Esophagus muscularis mucosa (tissue), 4 donors: ENCODE results near the gene ESF1. TPM values are rescaled to one million over a fixed set of nuclear protein-coding genes. Genes with fewer than 3 reads are reported as not detected.
A peak's percentile ranks its signal among the peaks of the same experiment; 100 is the strongest.

Source experiments
- DNase-seq: peaks from one replicate; pipeline ENCODE4 v3.0.0-alpha.2; 2017; ENCODE audit errors: extremely low spot score
- H3K27ac ChIP-seq, 4 donors: fragments of 200-600 bp; sonication (generic); replicated peaks in 1 of 4; 1 replicate in 3 of 4; 2 replicates in 1 of 4; pipeline ENCODE4 v1.5.1; 2016 to 2019; ENCODE audit warnings: mild to moderate bottlenecking in 1 of 4
- H3K27me3 ChIP-seq, 4 donors: fragments of 200-600 bp; sonication (generic); one replicate each; pipeline versions ENCODE4 v1.5.1 to v1.6.0; 2016 to 2019
- H3K36me3 ChIP-seq, 4 donors: fragments of 200-600 bp; sonication (generic); one replicate each; pipeline ENCODE4 v1.5.1; 2016 to 2019
- H3K4me1 ChIP-seq, 4 donors: fragments of 200-600 bp; sonication (generic); one replicate each; pipeline ENCODE4 v1.5.1; 2016 to 2019
- H3K4me3 ChIP-seq, 4 donors: fragments of 200-600 bp; sonication (generic); 1 replicate in 2 of 4; 2 replicates in 2 of 4; pipeline ENCODE4 v1.5.1; 2016 to 2019; ENCODE audit warnings: mild to moderate bottlenecking in 4 of 4, moderate library complexity in 1 of 4
- H3K9me3 ChIP-seq, 4 donors: fragments of 200-600 bp; sonication (generic); 1 replicate in 3 of 4; 2 replicates in 1 of 4; pipeline ENCODE4 v1.5.1; 2016 to 2019
- EP300 ChIP-seq: sonication (generic); formaldehyde crosslinking; IDR thresholded peaks from one replicate; pipeline ENCODE4 v1.6.1; 2017; ENCODE audit warnings: antibody characterized with exemption
- POLR2A ChIP-seq: fragments of 450-650 bp; IDR thresholded peaks from one replicate; pipeline ENCODE4 v1.6.1; 2017; ENCODE audit warnings: antibody characterized with exemption, moderate library complexity, mild to moderate bottlenecking, low read depth
- POLR2AphosphoS5 ChIP-seq, 2 donors: sonication (generic); formaldehyde crosslinking; IDR thresholded peaks; one replicate each; pipeline ENCODE4 v1.6.1; 2017; ENCODE audit warnings: antibody characterized with exemption in 2 of 2
- WGBS: methylation state at CpG from one replicate; pipeline ENCODE4 v1.1.5; 2018; 5-methylcytosine and 5-hydroxymethylcytosine counted together
- intact Hi-C: fragments of 100-400 bp; cut with DNase I; formaldehyde crosslinking; loops from one replicate; pipeline ENCODE4 v1.15.1; 2023
- total RNA-seq, 4 donors: library from RNA; depleted of rRNA; stranded (reverse); fragments of >200 nt; gene quantifications; one replicate each; pipeline versions ENCODE4 v1.1.0 to v1.2.1, GENCODE V29; 2016
- TF ChIP-seq, protein P1 (sequence below), 3 experiments: fragments of 200-600 bp in 2 of 3; fragments of 450-650 bp in 1 of 3; sonication (generic) in 2 of 3; IDR thresholded peaks; one replicate each; pipeline ENCODE4 v1.5.1; 2017 to 2019; ENCODE audit warnings: antibody characterized with exemption in 3 of 3, mild to moderate bottlenecking in 2 of 3, moderate library complexity in 1 of 3

Gene ESF1, protein sequence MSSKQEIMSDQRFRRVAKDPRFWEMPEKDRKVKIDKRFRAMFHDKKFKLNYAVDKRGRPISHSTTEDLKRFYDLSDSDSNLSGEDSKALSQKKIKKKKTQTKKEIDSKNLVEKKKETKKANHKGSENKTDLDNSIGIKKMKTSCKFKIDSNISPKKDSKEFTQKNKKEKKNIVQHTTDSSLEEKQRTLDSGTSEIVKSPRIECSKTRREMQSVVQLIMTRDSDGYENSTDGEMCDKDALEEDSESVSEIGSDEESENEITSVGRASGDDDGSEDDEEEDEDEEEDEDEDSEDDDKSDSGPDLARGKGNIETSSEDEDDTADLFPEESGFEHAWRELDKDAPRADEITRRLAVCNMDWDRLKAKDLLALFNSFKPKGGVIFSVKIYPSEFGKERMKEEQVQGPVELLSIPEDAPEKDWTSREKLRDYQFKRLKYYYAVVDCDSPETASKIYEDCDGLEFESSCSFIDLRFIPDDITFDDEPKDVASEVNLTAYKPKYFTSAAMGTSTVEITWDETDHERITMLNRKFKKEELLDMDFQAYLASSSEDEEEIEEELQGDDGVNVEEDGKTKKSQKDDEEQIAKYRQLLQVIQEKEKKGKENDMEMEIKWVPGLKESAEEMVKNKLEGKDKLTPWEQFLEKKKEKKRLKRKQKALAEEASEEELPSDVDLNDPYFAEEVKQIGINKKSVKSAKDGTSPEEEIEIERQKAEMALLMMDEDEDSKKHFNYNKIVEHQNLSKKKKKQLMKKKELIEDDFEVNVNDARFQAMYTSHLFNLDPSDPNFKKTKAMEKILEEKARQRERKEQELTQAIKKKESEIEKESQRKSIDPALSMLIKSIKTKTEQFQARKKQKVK
- total RNA-seq: 10 to 100 TPM in 3 of 4 donors, 1 to 10 TPM in 1; 9.0 to 16.2 (median 13.3) TPM

DNA sequence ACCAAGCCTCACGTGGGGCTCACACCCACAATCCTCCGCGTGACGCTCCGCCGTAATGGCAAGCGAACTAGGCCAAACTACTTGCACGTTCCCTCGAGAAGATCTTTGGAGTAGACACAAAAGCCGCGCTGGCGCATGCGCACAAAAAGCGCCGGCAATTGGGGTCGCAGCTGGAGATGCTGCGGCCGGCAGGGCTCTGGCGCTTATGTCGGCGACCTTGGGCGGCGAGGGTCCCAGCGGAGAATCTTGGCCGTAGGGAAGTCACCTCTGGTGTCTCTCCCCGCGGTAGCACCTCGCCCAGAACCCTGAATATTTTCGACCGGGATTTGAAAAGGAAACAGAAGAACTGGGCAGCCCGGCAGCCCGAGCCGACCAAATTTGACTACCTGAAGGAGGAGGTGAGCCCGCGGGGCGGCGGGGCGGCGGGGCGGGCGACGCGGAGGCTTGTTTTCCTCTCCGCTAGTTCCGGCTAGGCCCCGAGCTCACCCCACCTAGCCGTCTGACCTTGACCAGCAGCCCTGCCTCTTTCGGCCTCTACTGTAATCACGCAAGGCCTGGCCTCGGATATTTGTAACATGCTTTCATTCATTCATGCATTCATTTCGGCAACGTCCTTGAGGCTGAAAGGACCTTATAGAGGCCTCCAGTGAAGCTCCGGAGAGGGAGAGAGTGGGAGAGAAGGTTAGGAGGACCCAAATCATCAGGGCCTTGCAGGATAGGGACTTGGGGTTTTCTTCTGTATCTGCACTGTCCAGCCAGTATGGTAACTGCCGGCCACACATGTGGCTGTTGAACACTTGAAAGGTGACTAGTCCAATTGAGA, at the start of gene ESF1, which contains the start of gene NDUFAF5:
TSS of gene ESF1 (minus strand) at position 27 of the 823 bp plus-strand sequence. CDS start 1,779 bp downstream, outside the sequence.
TSS of gene NDUFAF5 (plus strand) at position 136 of the 823 bp plus-strand sequence. CDS start at position 177, 41 bp downstream.
- Histone ChIP-seq H3K9me3 (no peaks in the 10 kb centered on the region), H3K4me1 (peaks cover 20 to 53% (median 39%) of the 10 kb centered on the region in 4 donors), H3K36me3 (peaks cover 0 to 52% (median 28%) of the 10 kb centered on the region in 4 donors), H3K4me3 (peak within 1 kb of the TSS; percentile 72 to 84 (median 78)), H3K27me3 (no peaks in the 10 kb centered on the region), H3K27ac (peak within 1 kb of the TSS; percentile 85 to 90 (median 88))
- 0% methylated on average over 15 of the region's 54 CpGs for WGBS
- no peak for TF ChIP-seq POLR2A
- TF ChIP-seq EP300: no peak
- peak; percentile 89 to 99 for TF ChIP-seq POLR2AphosphoS5 (IDR thresholded peaks at IDR 0.05)
- TF ChIP-seq, protein P1, sequence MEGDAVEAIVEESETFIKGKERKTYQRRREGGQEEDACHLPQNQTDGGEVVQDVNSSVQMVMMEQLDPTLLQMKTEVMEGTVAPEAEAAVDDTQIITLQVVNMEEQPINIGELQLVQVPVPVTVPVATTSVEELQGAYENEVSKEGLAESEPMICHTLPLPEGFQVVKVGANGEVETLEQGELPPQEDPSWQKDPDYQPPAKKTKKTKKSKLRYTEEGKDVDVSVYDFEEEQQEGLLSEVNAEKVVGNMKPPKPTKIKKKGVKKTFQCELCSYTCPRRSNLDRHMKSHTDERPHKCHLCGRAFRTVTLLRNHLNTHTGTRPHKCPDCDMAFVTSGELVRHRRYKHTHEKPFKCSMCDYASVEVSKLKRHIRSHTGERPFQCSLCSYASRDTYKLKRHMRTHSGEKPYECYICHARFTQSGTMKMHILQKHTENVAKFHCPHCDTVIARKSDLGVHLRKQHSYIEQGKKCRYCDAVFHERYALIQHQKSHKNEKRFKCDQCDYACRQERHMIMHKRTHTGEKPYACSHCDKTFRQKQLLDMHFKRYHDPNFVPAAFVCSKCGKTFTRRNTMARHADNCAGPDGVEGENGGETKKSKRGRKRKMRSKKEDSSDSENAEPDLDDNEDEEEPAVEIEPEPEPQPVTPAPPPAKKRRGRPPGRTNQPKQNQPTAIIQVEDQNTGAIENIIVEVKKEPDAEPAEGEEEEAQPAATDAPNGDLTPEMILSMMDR (IDR thresholded peaks at IDR 0.05): no peak
- intact Hi-C loops: no loop called here
- DNase-seq: peak; percentile 97

DNA sequence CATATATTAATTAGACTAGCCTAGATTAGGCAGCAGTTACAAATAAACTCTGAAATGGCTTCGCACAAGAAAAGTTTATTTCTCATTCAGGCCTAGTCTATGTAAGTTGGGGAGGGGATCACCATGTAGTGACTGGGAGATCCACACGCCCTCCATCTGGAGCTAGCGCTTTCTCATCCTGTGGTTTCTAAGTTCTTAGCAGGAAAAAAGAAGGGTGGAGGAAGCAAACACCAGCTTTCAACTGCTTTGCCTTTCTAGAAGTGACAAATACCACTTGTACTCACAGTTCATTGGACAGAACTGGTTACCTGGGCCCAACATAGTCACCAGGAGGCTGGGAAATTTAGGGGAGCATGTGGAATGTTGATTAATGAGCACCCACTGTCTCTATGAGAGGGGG, 46.8 kb upstream of the ESF1 start:
- Histone ChIP-seq H3K9me3 (no peaks in the 10 kb centered on the region), H3K4me1 (no peaks in the 10 kb centered on the region), H3K4me3 (no peak overlapping the region), H3K27me3 (no peaks in the 10 kb centered on the region), H3K27ac (no peak overlapping the region), H3K36me3 (no peaks in the 10 kb centered on the region)
- WGBS: 90% methylated on average over 3 of the region's 3 CpGs
- DNase-seq: peak; percentile 64
- intact Hi-C loops: no loop called here
- TF ChIP-seq, protein P1 (IDR thresholded peaks at IDR 0.05): no peak
- TF ChIP-seq POLR2A (no peak), EP300 (no peak), POLR2AphosphoS5 (IDR thresholded peaks at IDR 0.05) (no peak)

DNA sequence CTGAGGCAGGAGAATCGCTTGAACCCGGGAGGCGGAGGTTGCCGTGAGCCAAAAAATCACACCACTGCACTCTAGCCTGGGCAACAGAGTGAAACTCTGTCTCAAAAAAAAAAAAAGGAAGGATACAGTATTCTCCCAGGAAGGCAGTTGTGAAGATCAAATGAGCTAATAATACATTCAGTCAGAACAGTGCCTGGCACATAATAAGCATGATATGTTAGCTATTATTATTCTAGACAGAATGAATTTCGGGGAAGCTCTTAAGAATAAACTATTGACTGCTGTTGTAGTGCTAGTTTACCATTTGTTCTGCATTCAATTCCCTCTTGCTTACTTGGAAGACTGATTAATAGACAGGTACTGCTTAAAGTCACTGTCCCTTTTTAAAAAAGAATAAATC, 40.7 kb upstream of the ESF1 start:
- Histone ChIP-seq H3K9me3 (peaks cover 0 to 5% (median 0%) of the 10 kb centered on the region in 4 donors), H3K27ac (no peak overlapping the region), H3K36me3 (no peaks in the 10 kb centered on the region), H3K4me3 (no peak overlapping the region), H3K4me1 (peaks cover 0 to 6% (median 2%) of the 10 kb centered on the region in 4 donors), H3K27me3 (no peaks in the 10 kb centered on the region)
- intact Hi-C loops: no loop called here
- 54% methylated on average over 4 of the region's 5 CpGs for WGBS
- no peak for DNase-seq
- TF ChIP-seq, protein P1 (IDR thresholded peaks at IDR 0.05): no peak
- TF ChIP-seq POLR2AphosphoS5 (IDR thresholded peaks at IDR 0.05) (no peak), EP300 (no peak), POLR2A (no peak)

DNA sequence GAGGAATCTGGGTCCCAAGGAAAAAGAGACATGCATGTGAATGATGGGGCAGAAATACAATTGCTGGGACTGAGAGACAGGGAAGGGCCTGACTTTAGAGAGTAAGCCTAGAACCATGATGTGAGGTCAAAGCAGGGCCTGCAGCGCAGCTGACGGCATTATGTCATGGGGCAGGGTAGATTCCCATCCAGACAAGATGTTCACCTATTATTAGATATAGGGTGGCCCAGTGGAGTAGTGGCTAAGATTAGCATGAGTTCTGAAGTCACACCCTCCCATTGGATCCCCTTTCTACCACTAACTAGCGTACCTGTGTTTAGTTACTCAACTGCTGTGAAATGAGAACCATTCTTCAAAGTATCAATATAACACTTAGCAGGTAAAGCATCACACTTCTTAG, 39.7 kb upstream of the ESF1 start:
- Histone ChIP-seq H3K27me3 (no peaks in the 10 kb centered on the region), H3K4me1 (peaks cover 0 to 6% (median 2%) of the 10 kb centered on the region in 4 donors), H3K36me3 (no peaks in the 10 kb centered on the region), H3K9me3 (peaks cover 0 to 5% (median 0%) of the 10 kb centered on the region in 4 donors), H3K4me3 (no peak overlapping the region), H3K27ac (no peak overlapping the region)
- no peak for DNase-seq
- intact Hi-C loops: loop anchor here (5.0 kb wide), 1 partner anchor 123 kb away; no protein-coding TSS in a partner anchor
- 98% methylated on average over 3 of the region's 3 CpGs for WGBS
- TF ChIP-seq, protein P1 (IDR thresholded peaks at IDR 0.05): no peak
- TF ChIP-seq EP300 (no peak), POLR2AphosphoS5 (IDR thresholded peaks at IDR 0.05) (no peak), POLR2A (no peak)
